ENCODE results near the gene SLC12A8.
"Not testable (repeated sequence)": the region's sequence is repeated elsewhere in the genome, so short reads cannot be mapped to it uniquely, and the experiment has no call there.

Gene SLC12A8

GRCh38 chr3:125090649-125091048 is 121.9 kb downstream of the SLC12A8 start:
- peaks cover 3% of the 10 kb centered on the region for H3K36me3 ChIP-seq (ENCODE audit: control insufficient read depth, insufficient read depth, low read length)
- H3K9me3 ChIP-seq (ENCODE audit: control insufficient read depth, low read length), result no peaks in the 10 kb centered on the region
- H3K27ac ChIP-seq (ENCODE audit: low read depth, low read length, severe bottlenecking), result no peak overlapping the region
- H3K4me1 ChIP-seq (ENCODE audit: control insufficient read depth, insufficient read depth, low read length, poor library complexity, severe bottlenecking), result peaks cover 13% of the 10 kb centered on the region
- no peak overlapping the region for H3K4me3 ChIP-seq (ENCODE audit: extremely low read depth, insufficient read depth, low read length, poor library complexity, severe bottlenecking)

GRCh38 chr3:125087768-125088391 is 124.7 kb downstream of the SLC12A8 start:
- Histone ChIP-seq H3K9me3 (ENCODE audit: control insufficient read depth, low read length) (no peaks in the 10 kb centered on the region), H3K4me1 (ENCODE audit: control insufficient read depth, insufficient read depth, low read length, poor library complexity, severe bottlenecking) (peaks cover 13% of the 10 kb centered on the region), H3K27ac (ENCODE audit: low read depth, low read length, severe bottlenecking) (peak overlapping the region; percentile 87), H3K36me3 (ENCODE audit: control insufficient read depth, insufficient read depth, low read length) (no peaks in the 10 kb centered on the region), H3K4me3 (ENCODE audit: extremely low read depth, insufficient read depth, low read length, poor library complexity, severe bottlenecking) (no peak overlapping the region)
- WGBS, 2 experiments (ENCODE audit: insufficient coverage in 2 of 2), result 85 to 91% methylated on average over 4 of the region's 6 CpGs

GRCh38 chr3:125085166-125085565 is 127.4 kb downstream of the SLC12A8 start:
- Histone ChIP-seq H3K4me1 (ENCODE audit: control insufficient read depth, insufficient read depth, low read length, poor library complexity, severe bottlenecking) (peaks cover 16% of the 10 kb centered on the region), H3K4me3 (ENCODE audit: extremely low read depth, insufficient read depth, low read length, poor library complexity, severe bottlenecking) (no peak overlapping the region), H3K27ac (ENCODE audit: low read depth, low read length, severe bottlenecking) (no peak overlapping the region), H3K9me3 (ENCODE audit: control insufficient read depth, low read length) (no peaks in the 10 kb centered on the region), H3K36me3 (ENCODE audit: control insufficient read depth, insufficient read depth, low read length) (no peaks in the 10 kb centered on the region)

DNA sequence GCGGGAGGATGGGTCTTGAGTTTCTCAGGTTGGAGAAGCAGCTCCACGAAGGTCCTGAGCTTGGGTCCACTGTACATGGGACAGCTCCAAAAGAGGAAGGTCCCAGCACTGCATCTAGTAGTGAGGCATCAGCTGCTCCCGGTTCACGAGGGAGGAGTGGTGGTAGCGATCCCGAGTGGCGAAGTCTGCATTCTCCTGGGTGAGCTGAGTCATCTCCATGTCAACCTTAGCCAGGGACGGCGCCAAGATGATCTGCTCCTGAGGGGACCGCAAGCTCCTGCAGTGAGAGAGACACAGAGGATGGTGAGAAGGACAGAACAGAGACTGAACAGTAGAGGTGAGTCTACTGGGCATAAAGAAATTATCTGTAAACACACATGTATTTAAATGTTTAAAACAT is 128.8 kb downstream of the SLC12A8 start:
- Histone ChIP-seq H3K9me3 (ENCODE audit: control insufficient read depth, low read length) (no peaks in the 10 kb centered on the region), H3K4me3 (ENCODE audit: extremely low read depth, insufficient read depth, low read length, poor library complexity, severe bottlenecking) (no peak overlapping the region), H3K36me3 (ENCODE audit: control insufficient read depth, insufficient read depth, low read length) (no peaks in the 10 kb centered on the region), H3K27ac (ENCODE audit: low read depth, low read length, severe bottlenecking) (no peak overlapping the region), H3K4me1 (ENCODE audit: control insufficient read depth, insufficient read depth, low read length, poor library complexity, severe bottlenecking) (peaks cover 16% of the 10 kb centered on the region)
- 83 to 86% methylated on average over 7 to 10 of the region's 10 CpGs for WGBS, 2 experiments (ENCODE audit: insufficient coverage in 2 of 2)

GRCh38 chr3:125082339-125082738 is 130.2 kb downstream of the SLC12A8 start:
- H3K27ac ChIP-seq (ENCODE audit: low read depth, low read length, severe bottlenecking); H3K9me3 ChIP-seq (ENCODE audit: control insufficient read depth, low read length); H3K36me3 ChIP-seq (ENCODE audit: control insufficient read depth, insufficient read depth, low read length); H3K4me1 ChIP-seq (ENCODE audit: control insufficient read depth, insufficient read depth, low read length, poor library complexity, severe bottlenecking); H3K4me3 ChIP-seq (ENCODE audit: extremely low read depth, insufficient read depth, low read length, poor library complexity, severe bottlenecking): not testable (repeated sequence)
- 80% methylated on average over 1 to 4 of the region's 4 CpGs for WGBS, 2 experiments (ENCODE audit: insufficient coverage in 2 of 2)

- 100% methylated on average over 1 of the region's 1 CpG for WGBS, 2 experiments (ENCODE audit: insufficient coverage in 2 of 2)
- H3K4me3 ChIP-seq (ENCODE audit: extremely low read depth, insufficient read depth, low read length, poor library complexity, severe bottlenecking), result no peak overlapping the region
- H3K4me1 ChIP-seq (ENCODE audit: control insufficient read depth, insufficient read depth, low read length, poor library complexity, severe bottlenecking), result peaks cover 6% of the 10 kb centered on the region
- no peaks in the 10 kb centered on the region for H3K9me3 ChIP-seq (ENCODE audit: control insufficient read depth, low read length)
- no peaks in the 10 kb centered on the region for H3K36me3 ChIP-seq (ENCODE audit: control insufficient read depth, insufficient read depth, low read length)
- H3K27ac ChIP-seq (ENCODE audit: low read depth, low read length, severe bottlenecking), result no peak overlapping the region
Observed at GRCh38 chr3:125080077-125080476, 132.5 kb downstream of the SLC12A8 start.

DNA sequence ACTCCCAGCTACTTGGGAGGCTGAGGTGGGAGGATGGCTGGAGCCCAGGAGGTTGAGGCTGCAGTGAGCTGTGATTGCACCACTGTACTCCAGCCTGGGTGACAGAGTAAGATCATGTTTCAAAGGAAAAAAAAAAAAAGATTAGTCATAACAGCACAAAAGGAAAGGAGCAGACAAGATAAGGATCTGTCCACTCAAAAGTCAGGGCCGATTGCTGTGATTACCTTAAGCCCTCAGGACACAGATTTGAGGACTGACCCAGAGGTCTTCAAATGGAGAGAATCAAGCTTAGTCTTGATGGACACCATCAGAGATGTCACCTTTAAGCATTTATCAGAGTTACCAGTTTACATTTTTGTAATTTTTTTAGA is 132.9 kb downstream of the SLC12A8 start:
- H3K27ac ChIP-seq (ENCODE audit: low read depth, low read length, severe bottlenecking), result no peak overlapping the region
- 67 to 77% methylated on average over 1 of the region's 1 CpG for WGBS, 2 experiments (ENCODE audit: insufficient coverage in 2 of 2)

GRCh38 chr3:125078951-125079674 is 133.4 kb downstream of the SLC12A8 start:
- H3K36me3 ChIP-seq (ENCODE audit: control insufficient read depth, insufficient read depth, low read length), result no peaks in the 10 kb centered on the region
- H3K4me1 ChIP-seq (ENCODE audit: control insufficient read depth, insufficient read depth, low read length, poor library complexity, severe bottlenecking), result peaks cover 12% of the 10 kb centered on the region
- no peak overlapping the region for H3K4me3 ChIP-seq (ENCODE audit: extremely low read depth, insufficient read depth, low read length, poor library complexity, severe bottlenecking)
- no peaks in the 10 kb centered on the region for H3K9me3 ChIP-seq (ENCODE audit: control insufficient read depth, low read length)
- 88 to 97% methylated on average over 3 to 4 of the region's 6 CpGs for WGBS, 2 experiments (ENCODE audit: insufficient coverage in 2 of 2)
- no peak overlapping the region for H3K27ac ChIP-seq (ENCODE audit: low read depth, low read length, severe bottlenecking)

More for the DNA sequence above, 132.9 kb downstream of the SLC12A8 start:
- Histone ChIP-seq H3K4me1 (ENCODE audit: control insufficient read depth, insufficient read depth, low read length, poor library complexity, severe bottlenecking) (peaks cover 7% of the 10 kb centered on the region), H3K4me3 (ENCODE audit: extremely low read depth, insufficient read depth, low read length, poor library complexity, severe bottlenecking) (no peak overlapping the region), H3K9me3 (ENCODE audit: control insufficient read depth, low read length) (no peaks in the 10 kb centered on the region), H3K36me3 (ENCODE audit: control insufficient read depth, insufficient read depth, low read length) (no peaks in the 10 kb centered on the region)

GRCh38 chr3:125077864-125078263 is 134.7 kb downstream of the SLC12A8 start:
- no peaks in the 10 kb centered on the region for H3K36me3 ChIP-seq (ENCODE audit: control insufficient read depth, insufficient read depth, low read length)
- no peaks in the 10 kb centered on the region for H3K9me3 ChIP-seq (ENCODE audit: control insufficient read depth, low read length)
- H3K4me3 ChIP-seq (ENCODE audit: extremely low read depth, insufficient read depth, low read length, poor library complexity, severe bottlenecking), result no peak overlapping the region
- H3K27ac ChIP-seq (ENCODE audit: low read depth, low read length, severe bottlenecking), result no peak overlapping the region
- peaks cover 18% of the 10 kb centered on the region for H3K4me1 ChIP-seq (ENCODE audit: control insufficient read depth, insufficient read depth, low read length, poor library complexity, severe bottlenecking)
- 90 to 92% methylated on average over 2 of the region's 3 CpGs for WGBS, 2 experiments (ENCODE audit: insufficient coverage in 2 of 2)

DNA sequence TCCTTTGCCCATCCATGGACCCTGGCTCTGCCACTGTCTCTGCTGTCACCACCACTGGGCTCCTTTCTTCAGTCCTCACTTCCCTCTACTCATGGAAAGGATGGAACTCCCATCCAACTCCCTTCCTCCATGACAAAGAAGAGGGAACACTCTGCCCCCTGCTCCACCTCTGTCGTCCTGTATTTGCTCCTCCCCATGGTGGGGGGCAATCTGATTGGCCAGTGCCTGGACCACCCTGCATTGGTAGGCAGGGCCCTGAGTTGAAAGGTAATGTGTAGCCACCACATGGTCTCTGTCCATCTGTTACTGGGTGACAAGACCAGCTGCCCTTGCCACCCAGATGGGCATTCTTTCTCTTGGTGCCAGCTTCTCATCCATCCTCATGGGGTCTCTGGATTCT is 136.1 kb downstream of the SLC12A8 start:
- Histone ChIP-seq H3K4me1 (ENCODE audit: control insufficient read depth, insufficient read depth, low read length, poor library complexity, severe bottlenecking) (peaks cover 20% of the 10 kb centered on the region), H3K9me3 (ENCODE audit: control insufficient read depth, low read length) (no peaks in the 10 kb centered on the region), H3K36me3 (ENCODE audit: control insufficient read depth, insufficient read depth, low read length) (no peaks in the 10 kb centered on the region), H3K27ac (ENCODE audit: low read depth, low read length, severe bottlenecking) (no peak overlapping the region), H3K4me3 (ENCODE audit: extremely low read depth, insufficient read depth, low read length, poor library complexity, severe bottlenecking) (no peak overlapping the region)
- WGBS, 2 experiments (ENCODE audit: insufficient coverage in 2 of 2), result no CpG with 5 or more reads among the region's 1 CpG

DNA sequence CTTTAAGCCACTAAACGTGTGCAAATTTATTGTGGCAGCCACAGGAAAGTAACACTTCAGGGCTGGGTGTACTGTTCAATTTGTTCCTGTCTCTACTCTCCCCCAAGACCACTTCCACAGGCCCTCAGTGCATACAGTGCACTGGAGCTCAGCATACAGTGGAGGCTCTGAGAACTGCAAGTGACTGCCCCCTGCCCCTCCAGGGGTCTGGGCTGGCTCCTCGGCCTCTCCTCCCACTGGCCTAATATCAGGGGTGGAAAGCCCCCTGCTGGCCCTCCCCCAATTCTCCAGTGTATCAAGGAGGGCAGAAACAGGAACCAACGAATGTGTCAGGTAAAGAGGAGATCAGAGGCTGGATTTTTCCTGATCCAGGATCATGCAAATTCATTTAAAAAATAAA is 136.8 kb downstream of the SLC12A8 start:
- Histone ChIP-seq H3K27ac (ENCODE audit: low read depth, low read length, severe bottlenecking) (no peak overlapping the region), H3K9me3 (ENCODE audit: control insufficient read depth, low read length) (no peaks in the 10 kb centered on the region)
- WGBS, 2 experiments (ENCODE audit: insufficient coverage in 2 of 2), result 44 to 45% methylated on average over 2 of the region's 3 CpGs

More for the DNA sequence above, 136.8 kb downstream of the SLC12A8 start:
- Histone ChIP-seq H3K4me1 (ENCODE audit: control insufficient read depth, insufficient read depth, low read length, poor library complexity, severe bottlenecking) (peaks cover 20% of the 10 kb centered on the region), H3K4me3 (ENCODE audit: extremely low read depth, insufficient read depth, low read length, poor library complexity, severe bottlenecking) (no peak overlapping the region), H3K36me3 (ENCODE audit: control insufficient read depth, insufficient read depth, low read length) (no peaks in the 10 kb centered on the region)

Data from mesodermal cell (in vitro differentiated cells).